Keratinocyte (primary cell): ENCODE measurements around the gene CHMP6. TPM values are rescaled to one million over a fixed set of nuclear protein-coding genes. Genes with fewer than 3 reads are reported as not detected.
A peak's percentile ranks its signal among the peaks of the same experiment; 100 is the strongest.

Source experiments
- DNase-seq: peaks from one replicate; pipeline ENCODE4 v3.0.0-alpha.2; 2011; ENCODE audit warnings: low read depth, missing footprints, low spot score
- FAIRE-seq: peaks from 2 replicates; lab custom pipeline; 2011; peaks lifted over from hg19 to GRCh38; lab: Jason Lieb, UNC
- H2AFZ ChIP-seq: 2 replicates; pipeline ENCODE4 v1.6.0; 2012; ENCODE audit warnings: low read length, control low read depth, inconsistent platforms; ENCODE audit not compliant: control insufficient read depth
- H3K27ac ChIP-seq: 2 replicates; pipeline ENCODE4 v1.5.1; 2011; ENCODE audit warnings: low read length; ENCODE audit not compliant: control insufficient read depth, insufficient read depth
- H3K27me3 ChIP-seq: 3 replicates; pipeline ENCODE4 v1.6.0; 2011; ENCODE audit warnings: low read length; ENCODE audit not compliant: control insufficient read depth, insufficient read depth; ENCODE audit errors: extremely low read depth
- H3K36me3 ChIP-seq, 2 experiments: 2 replicates in 1 of 2; 3 replicates in 1 of 2; pipeline ENCODE4 v1.5.1; 2011; ENCODE audit warnings: low read length in 2 of 2, mild to moderate bottlenecking in 1 of 2; ENCODE audit not compliant: control insufficient read depth in 2 of 2, insufficient read depth in 2 of 2; ENCODE audit errors: extremely low read depth in 1 of 2
- H3K4me1 ChIP-seq: 3 replicates; pipeline ENCODE4 v1.5.1; 2011; ENCODE audit warnings: low read length; ENCODE audit not compliant: control insufficient read depth, insufficient read depth; ENCODE audit errors: extremely low read depth
- H3K4me2 ChIP-seq: 3 replicates; pipeline ENCODE4 v1.6.0; 2011; ENCODE audit warnings: low read depth, low read length; ENCODE audit not compliant: control insufficient read depth, insufficient read depth; ENCODE audit errors: extremely low read depth
- H3K4me3 ChIP-seq, 3 experiments: fragments of 200-600 bp in 1 of 3; sonication (generic) in 1 of 3; 2 replicates in 2 of 3; 3 replicates in 1 of 3; pipeline ENCODE4 v1.5.1; 2011 to 2016; ENCODE audit warnings: low read length in 3 of 3, mild to moderate bottlenecking in 3 of 3, control low read depth in 2 of 3, inconsistent platforms in 1 of 3, low read depth in 1 of 3, mixed read lengths in 1 of 3, mixed run types in 1 of 3, moderate library complexity in 1 of 3; ENCODE audit not compliant: control insufficient read depth in 2 of 3, insufficient read depth in 2 of 3; ENCODE audit errors: extremely low read depth in 1 of 3
- H3K79me2 ChIP-seq: 2 replicates; pipeline ENCODE4 v1.6.0; 2012; ENCODE audit warnings: low read length; ENCODE audit not compliant: control insufficient read depth, insufficient read depth
- H3K9ac ChIP-seq: 3 replicates; pipeline ENCODE4 v1.6.0; 2011; ENCODE audit warnings: low read length; ENCODE audit not compliant: control insufficient read depth, insufficient read depth; ENCODE audit errors: extremely low read depth
- H3K9me1 ChIP-seq: 3 replicates; pipeline ENCODE4 v1.6.0; 2011; ENCODE audit warnings: low read length; ENCODE audit not compliant: control insufficient read depth, insufficient read depth; ENCODE audit errors: extremely low read depth
- H3K9me3 ChIP-seq: 2 replicates; pipeline ENCODE4 v1.5.1; 2012; ENCODE audit warnings: low read depth, low read length; ENCODE audit not compliant: control insufficient read depth
- H4K20me1 ChIP-seq: 3 replicates; pipeline ENCODE4 v1.6.0; 2011; ENCODE audit warnings: low read length; ENCODE audit not compliant: control insufficient read depth, insufficient read depth; ENCODE audit errors: extremely low read depth
- EZH2 ChIP-seq: IDR thresholded peaks from one replicate; pipeline ENCODE4 v1.6.1; 2012; ENCODE audit warnings: inconsistent platforms, mild to moderate bottlenecking, low read length, moderate library complexity
- dilution Hi-C: fragments of 300-500 bp; cut with MboI; formaldehyde crosslinking; loops from one replicate; pipeline ENCODE4 v1.7.0; 2020; ENCODE audit warnings: low sequenced_read_pairs; ENCODE audit not compliant: extremely low pct_ligation_motif_present
- polyA plus RNA-seq, 5 experiments: library from polyadenylated mRNA; depleted of rRNA in 3 of 5; stranded (reverse) in 3 of 5; stranded (forward) in 1 of 5; unstranded in 1 of 5; fragments of >200 nt; gene quantifications; 1 replicate in 1 of 5; 2 replicates in 3 of 5; 3 replicates in 1 of 5; pipeline versions ENCODE4 v1.2.1 to v1.2.3, GENCODE V29; 2011 to 2012; ENCODE audit warnings: missing spikeins in 2 of 5, low read depth in 1 of 5, low replicate concordance in 1 of 5
- TF ChIP-seq, protein P1 (sequence below), 3 experiments: IDR thresholded peaks in 1 of 3; conservative IDR thresholded peaks in 1 of 3; optimal IDR thresholded peaks in 1 of 3; 2 replicates in 2 of 3; 3 replicates in 1 of 3; pipeline versions ENCODE3 to v1.5.1; 2011; ENCODE audit warnings: low read length in 3 of 3, mild to moderate bottlenecking in 3 of 3, moderate library complexity in 2 of 3, control low read depth in 1 of 3, inconsistent platforms in 1 of 3; ENCODE audit not compliant: insufficient read depth in 2 of 3; ENCODE audit errors: extremely low read depth in 1 of 3

CHMP6 gene
- polyA plus RNA-seq, 1 donor (not counting 4 experiments of a cell fraction or from before 2014, with no cell fraction given), result 20.9 TPM

DNA sequence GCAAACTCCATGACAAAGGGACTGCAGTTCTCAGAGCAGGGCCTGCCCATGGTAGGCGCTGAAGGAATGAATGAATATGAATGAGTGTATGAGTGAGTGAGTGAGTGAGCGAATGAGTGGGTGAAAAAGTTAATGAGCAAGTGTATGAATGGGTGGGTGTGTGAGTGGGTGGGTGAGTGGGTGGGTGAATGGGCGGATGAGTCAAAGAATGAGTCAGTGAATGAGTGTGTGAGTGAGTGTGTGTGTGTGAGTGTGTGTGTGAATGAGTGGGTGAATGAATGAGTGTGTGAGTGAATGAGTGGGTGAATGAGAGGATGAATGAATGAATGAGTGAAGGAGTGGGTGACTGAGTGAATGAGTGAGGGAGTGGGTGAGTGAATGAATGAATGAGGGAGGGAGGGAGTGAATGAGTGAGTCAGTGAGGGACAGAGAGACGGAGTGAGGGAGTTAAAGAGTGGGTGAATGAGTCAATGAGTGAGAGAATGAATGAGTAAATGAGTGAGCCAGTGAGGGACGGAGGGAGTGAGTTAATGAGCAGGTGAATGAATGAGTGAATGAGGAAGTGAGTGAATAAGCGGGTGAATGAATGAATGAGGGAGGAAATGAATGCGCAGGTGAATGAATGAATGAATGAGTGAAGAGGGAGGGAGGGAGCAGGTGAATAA is 11.1 kb upstream of the CHMP6 start:
- H2AFZ ChIP-seq, result no peak overlapping the region
- H3K4me1 ChIP-seq, result no peaks in the 10 kb centered on the region
- FAIRE-seq, result no peak
- no peaks in the 10 kb centered on the region for H3K79me2 ChIP-seq
- H3K4me2 ChIP-seq, result no peak overlapping the region
- no peak overlapping the region for H3K9ac ChIP-seq
- peaks cover 5% of the 10 kb centered on the region for H3K27me3 ChIP-seq
- DNase-seq, result peak; percentile 44
- dilution Hi-C loops, result no loop called here
- H3K36me3 ChIP-seq, result no peaks in the 10 kb centered on the region
- H3K9me3 ChIP-seq, result no peaks in the 10 kb centered on the region
- H4K20me1 ChIP-seq, result no peaks in the 10 kb centered on the region
- TF ChIP-seq EZH2, result peak; percentile 33
- TF ChIP-seq, protein P1, sequence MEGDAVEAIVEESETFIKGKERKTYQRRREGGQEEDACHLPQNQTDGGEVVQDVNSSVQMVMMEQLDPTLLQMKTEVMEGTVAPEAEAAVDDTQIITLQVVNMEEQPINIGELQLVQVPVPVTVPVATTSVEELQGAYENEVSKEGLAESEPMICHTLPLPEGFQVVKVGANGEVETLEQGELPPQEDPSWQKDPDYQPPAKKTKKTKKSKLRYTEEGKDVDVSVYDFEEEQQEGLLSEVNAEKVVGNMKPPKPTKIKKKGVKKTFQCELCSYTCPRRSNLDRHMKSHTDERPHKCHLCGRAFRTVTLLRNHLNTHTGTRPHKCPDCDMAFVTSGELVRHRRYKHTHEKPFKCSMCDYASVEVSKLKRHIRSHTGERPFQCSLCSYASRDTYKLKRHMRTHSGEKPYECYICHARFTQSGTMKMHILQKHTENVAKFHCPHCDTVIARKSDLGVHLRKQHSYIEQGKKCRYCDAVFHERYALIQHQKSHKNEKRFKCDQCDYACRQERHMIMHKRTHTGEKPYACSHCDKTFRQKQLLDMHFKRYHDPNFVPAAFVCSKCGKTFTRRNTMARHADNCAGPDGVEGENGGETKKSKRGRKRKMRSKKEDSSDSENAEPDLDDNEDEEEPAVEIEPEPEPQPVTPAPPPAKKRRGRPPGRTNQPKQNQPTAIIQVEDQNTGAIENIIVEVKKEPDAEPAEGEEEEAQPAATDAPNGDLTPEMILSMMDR (optimal IDR thresholded peaks at IDR 0.05 in 1 of 3, IDR thresholded peaks at IDR 0.05 in 1 of 3, conservative IDR thresholded peaks at IDR 0.05 in 1 of 3; ENCODE audit: extremely low read depth in 1 of 3, insufficient read depth in 2 of 3, low read length in 3 of 3), result no peak
- no peaks in the 10 kb centered on the region for H3K9me1 ChIP-seq
- H3K27ac ChIP-seq, result no peak overlapping the region
- H3K4me3 ChIP-seq, result no peak overlapping the region

DNA sequence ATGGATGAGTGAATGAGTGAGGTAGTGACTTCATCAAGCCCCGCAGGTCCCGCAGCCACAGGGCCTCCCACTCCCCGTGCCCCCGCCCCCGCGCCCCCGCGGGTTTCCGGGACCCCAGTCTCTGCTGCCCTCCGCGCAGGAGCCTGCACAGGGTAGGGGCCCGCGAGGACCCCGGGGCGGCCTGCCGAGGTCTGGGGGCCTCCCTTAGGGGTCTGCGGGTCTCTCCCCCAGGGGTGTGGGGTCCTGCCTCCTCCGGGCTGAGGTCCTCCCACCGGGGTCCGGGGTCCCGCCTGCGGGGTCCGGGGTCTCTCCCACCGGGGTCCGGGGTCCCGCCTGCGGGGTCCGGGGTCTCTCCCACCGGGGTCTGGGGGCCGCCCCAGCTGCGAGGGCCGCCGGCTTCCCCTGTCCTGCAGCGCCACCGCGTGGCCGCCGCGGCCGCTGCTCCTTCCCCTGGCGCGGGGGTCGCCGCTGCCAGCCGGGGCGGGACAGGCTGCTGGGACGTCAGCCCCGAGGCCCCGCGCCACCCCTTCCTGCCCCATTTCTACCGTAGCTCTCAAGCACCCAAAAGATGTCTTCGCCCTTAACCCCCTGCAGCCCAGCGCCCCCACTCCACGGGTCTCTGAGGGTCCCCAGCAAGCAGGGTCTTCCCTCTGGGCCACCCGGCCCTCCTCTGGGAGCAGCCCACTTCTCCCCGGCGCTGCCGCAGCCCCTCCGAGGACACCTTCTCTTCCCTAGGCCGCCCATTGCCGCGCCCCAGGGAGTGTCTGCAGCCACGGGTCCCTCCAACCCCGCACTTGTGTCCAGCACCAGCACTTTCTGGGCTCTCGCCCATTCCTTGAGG is 10.4 kb upstream of the CHMP6 start:
- dilution Hi-C loops, result no loop called here
- H3K36me3 ChIP-seq, result no peaks in the 10 kb centered on the region
- H3K9me3 ChIP-seq, result no peaks in the 10 kb centered on the region
- H3K9ac ChIP-seq, result no peak overlapping the region
- no peak overlapping the region for H2AFZ ChIP-seq
- TF ChIP-seq, protein P1 (optimal IDR thresholded peaks at IDR 0.05 in 1 of 3, IDR thresholded peaks at IDR 0.05 in 1 of 3, conservative IDR thresholded peaks at IDR 0.05 in 1 of 3; ENCODE audit: extremely low read depth in 1 of 3, insufficient read depth in 2 of 3, low read length in 3 of 3), result peak in 2 of 3 experiments; percentile 50 to 82
- TF ChIP-seq EZH2, result no peak
- no peaks in the 10 kb centered on the region for H3K9me1 ChIP-seq
- H4K20me1 ChIP-seq, result no peaks in the 10 kb centered on the region
- no peak overlapping the region for H3K4me3 ChIP-seq
- H3K4me1 ChIP-seq, result no peaks in the 10 kb centered on the region
- no peak overlapping the region for H3K27ac ChIP-seq
- H3K79me2 ChIP-seq, result no peaks in the 10 kb centered on the region
- DNase-seq (no peak), FAIRE-seq (no peak)
- H3K4me2 ChIP-seq, result no peak overlapping the region
- H3K27me3 ChIP-seq, result peaks cover 5% of the 10 kb centered on the region
